Calu3 (cell line): ENCODE measurements around the gene CDADC1. TPM values are rescaled to one million over a fixed set of nuclear protein-coding genes. Genes with fewer than 3 reads are reported as not detected.

Source experiments
- BruUV-seq: library from RNA; stranded (reverse); fragments of 400-500 nt; replicated peaks from 2 replicates; lab custom pipeline; 2021; lab: Mats Ljungman, UMichigan
- CTCF ChIA-PET: fragments of 300-600 bp; sonication (Branson Sonifier 250); formaldehyde crosslinking; loops from one replicate; lab custom pipeline; 2022; ENCODE audit warnings: antibody characterized with exemption; lab: Charles Lee
- DNase-seq: peaks from one replicate; pipeline ENCODE4 v3.0.0; 2022
- H3K27ac Mint-ChIP-seq: one replicate; pipeline ENCODE4 v1.8.0; 2022; ENCODE audit warnings: mixed read lengths; ENCODE audit not compliant: unreplicated experiment
- H3K27me3 Mint-ChIP-seq: one replicate; pipeline ENCODE4 v1.8.0; 2022; ENCODE audit warnings: mixed read lengths; ENCODE audit not compliant: unreplicated experiment
- H3K36me3 Mint-ChIP-seq: one replicate; pipeline ENCODE4 v1.8.0; 2022; ENCODE audit warnings: mild to moderate bottlenecking, moderate library complexity, mixed read lengths; ENCODE audit not compliant: insufficient read depth, unreplicated experiment
- H3K4me1 Mint-ChIP-seq: one replicate; pipeline ENCODE4 v1.8.0; 2022; ENCODE audit warnings: mild to moderate bottlenecking, low read depth, mixed read lengths; ENCODE audit not compliant: unreplicated experiment
- H3K4me3 Mint-ChIP-seq: one replicate; pipeline ENCODE4 v1.8.0; 2022; ENCODE audit warnings: mild to moderate bottlenecking, low read depth, moderate library complexity, mixed read lengths; ENCODE audit not compliant: unreplicated experiment
- H3K9me3 Mint-ChIP-seq: one replicate; pipeline ENCODE4 v1.8.0; 2022; ENCODE audit warnings: low read depth, mixed read lengths; ENCODE audit not compliant: unreplicated experiment
- intact Hi-C: fragments of 100-400 bp; cut with micrococcal nuclease; formaldehyde crosslinking; loops from one replicate; pipeline ENCODE4 v1.10.0; 2022; ENCODE audit not compliant: unreplicated experiment
- total RNA-seq: library from RNA; stranded (reverse); gene quantifications from 2 replicates; pipeline ENCODE4 v1.2.3, GENCODE V29; 2022
- TF ChIP-seq, protein P1 (sequence below): fragments of 200-600 bp; IDR thresholded peaks from one replicate; pipeline ENCODE4 v1.8.0; 2022; ENCODE audit warnings: antibody characterized with exemption; ENCODE audit not compliant: unreplicated experiment

The CDADC1 gene
- total RNA-seq, 1 experiment from 2014 or later: 6.4 TPM

DNA sequence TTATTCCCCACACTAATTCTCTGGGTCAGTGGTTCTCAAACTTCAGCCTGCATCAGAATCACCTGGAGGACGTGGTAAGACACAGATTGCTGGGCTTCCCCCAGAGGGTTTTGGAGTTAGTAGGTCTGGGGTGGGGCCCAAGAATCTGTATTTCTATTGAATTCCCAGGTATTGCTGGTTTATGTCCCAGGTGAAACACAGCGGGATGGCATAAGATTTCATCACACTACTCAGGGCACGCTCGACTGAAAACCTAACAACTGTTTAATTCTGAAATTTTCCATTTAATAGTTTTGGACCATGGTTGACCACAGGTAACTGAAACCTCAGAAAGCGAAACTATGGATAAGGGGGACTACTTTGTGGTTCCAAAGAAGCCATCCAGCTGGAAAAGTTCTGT is 21.1 kb upstream of the CDADC1 start:
- H3K36me3 Mint-ChIP-seq: no peaks in the 10 kb centered on the region
- H3K27ac Mint-ChIP-seq: no peak overlapping the region
- H3K4me3 Mint-ChIP-seq: no peak overlapping the region
- no peaks in the 10 kb centered on the region for H3K4me1 Mint-ChIP-seq
- H3K9me3 Mint-ChIP-seq: no peaks in the 10 kb centered on the region
- BruUV-seq: no TSS peak
- no peak for DNase-seq
- H3K27me3 Mint-ChIP-seq: no peaks in the 10 kb centered on the region
- TF ChIP-seq, protein P1, sequence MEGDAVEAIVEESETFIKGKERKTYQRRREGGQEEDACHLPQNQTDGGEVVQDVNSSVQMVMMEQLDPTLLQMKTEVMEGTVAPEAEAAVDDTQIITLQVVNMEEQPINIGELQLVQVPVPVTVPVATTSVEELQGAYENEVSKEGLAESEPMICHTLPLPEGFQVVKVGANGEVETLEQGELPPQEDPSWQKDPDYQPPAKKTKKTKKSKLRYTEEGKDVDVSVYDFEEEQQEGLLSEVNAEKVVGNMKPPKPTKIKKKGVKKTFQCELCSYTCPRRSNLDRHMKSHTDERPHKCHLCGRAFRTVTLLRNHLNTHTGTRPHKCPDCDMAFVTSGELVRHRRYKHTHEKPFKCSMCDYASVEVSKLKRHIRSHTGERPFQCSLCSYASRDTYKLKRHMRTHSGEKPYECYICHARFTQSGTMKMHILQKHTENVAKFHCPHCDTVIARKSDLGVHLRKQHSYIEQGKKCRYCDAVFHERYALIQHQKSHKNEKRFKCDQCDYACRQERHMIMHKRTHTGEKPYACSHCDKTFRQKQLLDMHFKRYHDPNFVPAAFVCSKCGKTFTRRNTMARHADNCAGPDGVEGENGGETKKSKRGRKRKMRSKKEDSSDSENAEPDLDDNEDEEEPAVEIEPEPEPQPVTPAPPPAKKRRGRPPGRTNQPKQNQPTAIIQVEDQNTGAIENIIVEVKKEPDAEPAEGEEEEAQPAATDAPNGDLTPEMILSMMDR: no peak
- intact Hi-C loops: no loop called here
- CTCF ChIA-PET: interaction anchor here (0.7 kb wide), 1 partner anchor 24 kb away, joined by 5 read pairs; no protein-coding TSS in a partner anchor

DNA sequence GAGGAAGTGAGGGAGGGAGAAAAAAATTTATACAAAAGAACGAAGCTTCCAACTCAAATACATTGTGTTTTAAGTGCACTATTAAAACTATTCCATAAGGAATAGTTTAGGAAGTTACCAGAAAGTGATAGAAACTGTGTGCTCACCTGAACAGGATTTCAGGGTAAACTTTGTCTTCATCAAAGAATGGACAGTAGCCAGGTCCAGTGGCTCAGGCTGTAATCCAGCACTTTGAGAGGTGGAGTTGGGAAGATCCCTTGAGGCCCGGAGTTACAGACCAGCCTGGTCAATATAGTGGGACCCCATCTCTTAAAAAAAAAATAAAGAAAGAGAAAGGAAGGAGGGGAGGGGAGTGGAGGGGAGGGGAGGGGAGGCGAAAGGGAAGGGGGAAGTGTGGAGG is 13.0 kb upstream of the CDADC1 start:
- no peak for DNase-seq
- Mint-ChIP-seq H3K27me3 (no peaks in the 10 kb centered on the region), H3K27ac (no peak overlapping the region), H3K36me3 (no peaks in the 10 kb centered on the region), H3K4me3 (no peak overlapping the region), H3K9me3 (no peaks in the 10 kb centered on the region), H3K4me1 (no peaks in the 10 kb centered on the region)
- TF ChIP-seq, protein P1: no peak
- BruUV-seq: no TSS peak
- intact Hi-C loops: no loop called here
- CTCF ChIA-PET: no interaction called here

DNA sequence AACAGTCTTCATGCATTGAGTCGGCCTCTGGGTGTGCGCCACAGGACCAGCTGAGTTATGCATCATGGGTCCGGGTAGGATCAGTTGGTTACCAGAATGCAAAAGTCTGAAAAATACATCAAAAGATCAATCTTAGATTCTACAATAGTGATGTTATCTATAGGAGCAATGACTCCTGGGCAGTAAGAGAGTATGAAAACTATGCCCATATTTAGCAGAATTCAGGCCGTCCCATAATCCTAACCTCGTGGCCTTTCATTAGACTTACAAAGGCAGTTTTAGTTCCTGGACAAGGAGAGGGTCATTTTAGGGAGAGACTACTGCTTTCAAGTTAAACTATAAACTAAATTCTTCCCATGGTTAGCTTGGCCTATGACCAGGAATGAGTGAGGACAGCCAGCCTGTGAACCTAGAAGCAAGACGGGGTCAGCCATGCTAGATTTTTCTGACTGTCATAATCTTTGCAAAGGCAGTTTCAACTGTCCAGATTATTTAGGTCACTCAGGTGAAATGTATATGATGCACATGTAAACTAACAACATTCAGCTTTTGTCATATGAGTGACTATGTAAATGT is 11.8 kb upstream of the CDADC1 start:
- Mint-ChIP-seq H3K4me1 (no peaks in the 10 kb centered on the region), H3K4me3 (no peak overlapping the region), H3K27ac (no peak overlapping the region), H3K36me3 (no peaks in the 10 kb centered on the region), H3K9me3 (no peaks in the 10 kb centered on the region), H3K27me3 (no peaks in the 10 kb centered on the region)
- TF ChIP-seq, protein P1: no peak
- no peak for DNase-seq
- intact Hi-C loops: no loop called here
- CTCF ChIA-PET: no interaction called here
- no TSS peak for BruUV-seq

DNA sequence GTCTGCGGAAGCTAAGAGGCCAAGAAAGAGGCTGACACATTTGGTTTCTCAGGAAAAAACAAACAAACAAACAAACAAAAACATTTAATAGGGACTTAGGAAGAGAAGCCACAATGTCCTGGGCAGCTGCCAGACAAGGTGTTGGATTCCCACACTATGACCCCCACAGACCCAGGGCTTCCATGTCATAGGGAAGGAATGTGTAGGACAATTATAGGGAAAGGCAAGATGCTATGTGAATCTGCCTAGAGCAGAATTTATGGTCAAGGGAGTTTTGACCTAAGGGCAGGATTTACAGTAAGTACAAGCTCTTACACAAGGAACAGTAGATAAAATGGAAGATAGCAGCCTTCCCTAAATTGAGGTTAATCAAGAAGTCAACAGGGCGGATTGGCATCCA is 9.1 kb upstream of the CDADC1 start:
- no peak for DNase-seq
- BruUV-seq: no TSS peak
- no peak overlapping the region for H3K4me3 Mint-ChIP-seq
- intact Hi-C loops: no loop called here
- H3K27ac Mint-ChIP-seq: no peak overlapping the region
- TF ChIP-seq, protein P1: no peak
- H3K36me3 Mint-ChIP-seq: no peaks in the 10 kb centered on the region
- H3K9me3 Mint-ChIP-seq: no peaks in the 10 kb centered on the region
- no peaks in the 10 kb centered on the region for H3K4me1 Mint-ChIP-seq
- CTCF ChIA-PET: interaction anchor here (0.6 kb wide), 1 partner anchor 1077 kb away, joined by 3 read pairs; no protein-coding TSS in a partner anchor
- peaks cover 11% of the 10 kb centered on the region for H3K27me3 Mint-ChIP-seq
